ENCODE data around the gene TCEANC2. TPM values are rescaled to one million over a fixed set of nuclear protein-coding genes. Genes with fewer than 3 reads are reported as not detected.

Gene TCEANC2
- total and polyA plus RNA-seq, 12 donors: 1.4 to 5.9 (median 3.9) TPM

- no peaks in the 10 kb centered on the region for H3K9me3 ChIP-seq
- 94 to 97% methylated on average over 3 of the region's 3 CpGs for WGBS, 2 donors
- no peak overlapping the region for H3K4me3 ChIP-seq
- ATAC-seq (no peak), DNase-seq (no peak)
- H3K36me3 ChIP-seq: no peaks in the 10 kb centered on the region
- H3K27me3 ChIP-seq: no peaks in the 10 kb centered on the region
- no peak for TF ChIP-seq CTCF (IDR thresholded peaks at IDR 0.05)
- intact Hi-C loops (cut with DNase I): no loop called here
- no peak overlapping the region for H3K27ac ChIP-seq
- peaks cover 0 to 11% (median 4%) of the 10 kb centered on the region in 9 donors for H3K4me1 ChIP-seq
Measured at GRCh38 chr1:54149734-54150133, 96.3 kb downstream of the TCEANC2 start.

GRCh38 chr1:54151013-54151412 is 97.6 kb downstream of the TCEANC2 start:
- Histone ChIP-seq H3K27me3 (no peaks in the 10 kb centered on the region), H3K4me1 (peaks cover 0 to 11% (median 4%) of the 10 kb centered on the region in 9 donors), H3K36me3 (no peaks in the 10 kb centered on the region), H3K4me3 (no peak overlapping the region), H3K9me3 (no peaks in the 10 kb centered on the region), H3K27ac (no peak overlapping the region)
- no peak for ATAC-seq
- no peak for TF ChIP-seq CTCF (IDR thresholded peaks at IDR 0.05)
- intact Hi-C loops (cut with DNase I): no loop called here
- WGBS, 2 donors: 88 to 89% methylated on average over 5 of the region's 5 CpGs
- no peak for DNase-seq

GRCh38 chr1:54152696-54153095 is 99.3 kb downstream of the TCEANC2 start, which contains the start of gene CDCP2:
CDCP2 (minus strand) TSS chr1:54153000; CDS start chr1:54152922, 78 bp downstream.
- Histone ChIP-seq H3K27me3 (no peaks in the 10 kb centered on the region), H3K36me3 (no peaks in the 10 kb centered on the region), H3K4me3 (no peak within 1 kb of the TSS), H3K27ac (peak within 1 kb of the TSS in 1 of 10 donors; percentile 7), H3K9me3 (no peaks in the 10 kb centered on the region), H3K4me1 (peaks cover 0 to 11% (median 4%) of the 10 kb centered on the region in 9 donors)
- no peak for TF ChIP-seq CTCF (IDR thresholded peaks at IDR 0.05)
- intact Hi-C loops (cut with DNase I): no loop called here
- no peak for DNase-seq
- 93 to 97% methylated on average over 5 of the region's 5 CpGs for WGBS, 2 donors
- no peak for ATAC-seq

GRCh38 chr1:54153535-54154439 is 100.4 kb downstream of the TCEANC2 start:
- Histone ChIP-seq H3K27ac (peak overlapping the region in 1 of 10 donors; percentile 7), H3K27me3 (no peaks in the 10 kb centered on the region), H3K4me3 (no peak overlapping the region), H3K9me3 (no peaks in the 10 kb centered on the region), H3K4me1 (peaks cover 0 to 11% (median 4%) of the 10 kb centered on the region in 9 donors), H3K36me3 (no peaks in the 10 kb centered on the region)
- intact Hi-C loops (cut with DNase I): no loop called here
- no peak for TF ChIP-seq CTCF (IDR thresholded peaks at IDR 0.05)
- DNase-seq: peak in 1 of 2 donors; percentile 31
- 62 to 68% methylated on average over 19 of the region's 19 CpGs for WGBS, 2 donors
- peak in 7 of 8 donors; percentile 39 to 87 (median 72) for ATAC-seq

Small RNA genes within 50 kb of the gene (microRNA-seq; reads per million reads assigned to microRNA genes)
- gene MIR4781: 2.0 to 3.0 reads per million in 2 donors

Other genes starting within 250 kb of the TCEANC2 start
- 1 to 10 TPM; 4.2 to 8.0 (median 5.8) TPM for gene NDC1, start 215.3 kb upstream of the TCEANC2 start, total RNA-seq
- gene NDC1, start 215.3 kb upstream of the TCEANC2 start, polyA plus RNA-seq: 1 to 10 TPM; 2.0 to 4.0 TPM
- gene YIPF1, start 163.8 kb upstream of the TCEANC2 start, total RNA-seq: 10 to 100 TPM; 10.2 to 20.1 (median 13.2) TPM
- gene YIPF1, start 163.8 kb upstream of the TCEANC2 start, polyA plus RNA-seq: 10 to 100 TPM in 1 of 2 donors, 1 to 10 TPM in 1; 9.6 to 22.1 TPM
- gene DIO1, start 159.4 kb upstream of the TCEANC2 start, total RNA-seq: not detected
- gene DIO1, start 159.4 kb upstream of the TCEANC2 start, polyA plus RNA-seq: not detected
- 10 to 100 TPM in 6 of 10 donors, 1 to 10 TPM in 4; 7.8 to 16.0 (median 10.7) TPM for gene IFT25, start 107.9 kb upstream of the TCEANC2 start, total RNA-seq
- gene IFT25, start 107.9 kb upstream of the TCEANC2 start, polyA plus RNA-seq: 10 to 100 TPM in 1 of 2 donors, 1 to 10 TPM in 1; 9.9 to 12.3 TPM
- gene LRRC42, start 107.3 kb upstream of the TCEANC2 start, total RNA-seq: 10 to 100 TPM; 10.4 to 16.5 (median 14.8) TPM
- 10 to 100 TPM in 1 of 2 donors, 1 to 10 TPM in 1; 2.9 to 13.2 TPM for gene LRRC42, start 107.3 kb upstream of the TCEANC2 start, polyA plus RNA-seq
- gene LDLRAD1, start 35.4 kb upstream of the TCEANC2 start, total RNA-seq: not detected
- not detected for gene LDLRAD1, start 35.4 kb upstream of the TCEANC2 start, polyA plus RNA-seq
- 100 to 1,000 TPM; 285 to 474 (median 345) TPM for gene TMEM59, start 404 bp upstream of the TCEANC2 start, total RNA-seq
- gene TMEM59, start 404 bp upstream of the TCEANC2 start, polyA plus RNA-seq: 100 to 1,000 TPM in 1 of 2 donors, 10 to 100 TPM in 1; 98.2 to 231 TPM
- under 1 TPM in 1 of 10 donors, not detected in 9; 0.11 TPM for gene CDCP2, start 99.4 kb downstream of the TCEANC2 start, total RNA-seq
- gene CDCP2, start 99.4 kb downstream of the TCEANC2 start, polyA plus RNA-seq: under 1 TPM in 1 of 2 donors, not detected in 1; 0.03 TPM
- 1 to 10 TPM; 3.2 to 8.3 (median 5.8) TPM for gene CYB5RL, start 146.4 kb downstream of the TCEANC2 start, total RNA-seq
- gene CYB5RL, start 146.4 kb downstream of the TCEANC2 start, polyA plus RNA-seq: 1 to 10 TPM in 1 of 2 donors, under 1 TPM in 1; 0.99 to 2.5 TPM
- 10 to 100 TPM; 82.2 to 97.4 (median 90.2) TPM for gene MRPL37, start 146.6 kb downstream of the TCEANC2 start, total RNA-seq
- 10 to 100 TPM; 33.0 to 75.2 TPM for gene MRPL37, start 146.6 kb downstream of the TCEANC2 start, polyA plus RNA-seq

Measured in heart right ventricle (tissue), 16 donors.